Keratinocyte (primary cell): ENCODE results near the gene ERG.

Source experiments
- CTCF ChIP-seq, 3 experiments: IDR thresholded peaks in 1 of 3; conservative IDR thresholded peaks in 1 of 3; optimal IDR thresholded peaks in 1 of 3; 2 replicates in 2 of 3; 3 replicates in 1 of 3; pipeline versions ENCODE3 to v1.5.1; 2011; ENCODE audit warnings: low read length in 3 of 3, mild to moderate bottlenecking in 3 of 3, moderate library complexity in 2 of 3, control low read depth in 1 of 3, inconsistent platforms in 1 of 3; ENCODE audit not compliant: insufficient read depth in 2 of 3; ENCODE audit errors: extremely low read depth in 1 of 3
- EZH2 ChIP-seq: IDR thresholded peaks from one replicate; pipeline ENCODE4 v1.6.1; 2012; ENCODE audit warnings: inconsistent platforms, mild to moderate bottlenecking, low read length, moderate library complexity

- no peak for TF ChIP-seq CTCF (optimal IDR thresholded peaks at IDR 0.05 in 1 of 3, IDR thresholded peaks at IDR 0.05 in 1 of 3, conservative IDR thresholded peaks at IDR 0.05 in 1 of 3; ENCODE audit: extremely low read depth in 1 of 3, insufficient read depth in 2 of 3, low read length in 3 of 3)
- no peak for TF ChIP-seq EZH2
Observed at GRCh38 chr21:38402795-38403194, 95.5 kb downstream of the ERG start.
